Measurements from ENCODE around the gene RETNLB.

Gene RETNLB

GRCh38 chr3:108722724-108723123, 34.5 kb downstream of the RETNLB start:
- no peaks in the 10 kb centered on the region for H3K9me3 ChIP-seq (ENCODE audit: insufficient read depth, low read length)
- no peaks in the 10 kb centered on the region for H3K36me3 ChIP-seq (ENCODE audit: low read length)
- H2AFZ ChIP-seq (ENCODE audit: low read depth, low read length, severe bottlenecking), result no peak overlapping the region
- H3K4me2 ChIP-seq (ENCODE audit: low read depth, low read length, poor library complexity, severe bottlenecking), result no peak overlapping the region
- no peaks in the 10 kb centered on the region for H4K20me1 ChIP-seq (ENCODE audit: low read depth, low read length)
- H3K9ac ChIP-seq (ENCODE audit: low read length), result no peak overlapping the region
- no peaks in the 10 kb centered on the region for H3K27me3 ChIP-seq (ENCODE audit: low read length)
- no peaks in the 10 kb centered on the region for H3K9me2 ChIP-seq (replicated peaks; ENCODE audit: insufficient read depth, low read length)
- no peaks in the 10 kb centered on the region for H3K79me2 ChIP-seq (ENCODE audit: insufficient read depth, low read length)
- no peak overlapping the region for H3K27ac ChIP-seq (ENCODE audit: low read depth, low read length)
- H3K4me3 ChIP-seq (ENCODE audit: insufficient read depth, low read length, poor library complexity, severe bottlenecking), result no peak overlapping the region
- H3F3A ChIP-seq (ENCODE audit: insufficient read depth), result no peaks in the 10 kb centered on the region
- TF ChIP-seq EZH2phosphoT487 (conservative IDR thresholded peaks at IDR 0.05; ENCODE audit: low read length), result no peak
- TF ChIP-seq, protein P1, sequence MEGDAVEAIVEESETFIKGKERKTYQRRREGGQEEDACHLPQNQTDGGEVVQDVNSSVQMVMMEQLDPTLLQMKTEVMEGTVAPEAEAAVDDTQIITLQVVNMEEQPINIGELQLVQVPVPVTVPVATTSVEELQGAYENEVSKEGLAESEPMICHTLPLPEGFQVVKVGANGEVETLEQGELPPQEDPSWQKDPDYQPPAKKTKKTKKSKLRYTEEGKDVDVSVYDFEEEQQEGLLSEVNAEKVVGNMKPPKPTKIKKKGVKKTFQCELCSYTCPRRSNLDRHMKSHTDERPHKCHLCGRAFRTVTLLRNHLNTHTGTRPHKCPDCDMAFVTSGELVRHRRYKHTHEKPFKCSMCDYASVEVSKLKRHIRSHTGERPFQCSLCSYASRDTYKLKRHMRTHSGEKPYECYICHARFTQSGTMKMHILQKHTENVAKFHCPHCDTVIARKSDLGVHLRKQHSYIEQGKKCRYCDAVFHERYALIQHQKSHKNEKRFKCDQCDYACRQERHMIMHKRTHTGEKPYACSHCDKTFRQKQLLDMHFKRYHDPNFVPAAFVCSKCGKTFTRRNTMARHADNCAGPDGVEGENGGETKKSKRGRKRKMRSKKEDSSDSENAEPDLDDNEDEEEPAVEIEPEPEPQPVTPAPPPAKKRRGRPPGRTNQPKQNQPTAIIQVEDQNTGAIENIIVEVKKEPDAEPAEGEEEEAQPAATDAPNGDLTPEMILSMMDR (IDR thresholded peaks at IDR 0.05; ENCODE audit: insufficient read depth, low read length, poor library complexity, severe bottlenecking), result no peak

DNA sequence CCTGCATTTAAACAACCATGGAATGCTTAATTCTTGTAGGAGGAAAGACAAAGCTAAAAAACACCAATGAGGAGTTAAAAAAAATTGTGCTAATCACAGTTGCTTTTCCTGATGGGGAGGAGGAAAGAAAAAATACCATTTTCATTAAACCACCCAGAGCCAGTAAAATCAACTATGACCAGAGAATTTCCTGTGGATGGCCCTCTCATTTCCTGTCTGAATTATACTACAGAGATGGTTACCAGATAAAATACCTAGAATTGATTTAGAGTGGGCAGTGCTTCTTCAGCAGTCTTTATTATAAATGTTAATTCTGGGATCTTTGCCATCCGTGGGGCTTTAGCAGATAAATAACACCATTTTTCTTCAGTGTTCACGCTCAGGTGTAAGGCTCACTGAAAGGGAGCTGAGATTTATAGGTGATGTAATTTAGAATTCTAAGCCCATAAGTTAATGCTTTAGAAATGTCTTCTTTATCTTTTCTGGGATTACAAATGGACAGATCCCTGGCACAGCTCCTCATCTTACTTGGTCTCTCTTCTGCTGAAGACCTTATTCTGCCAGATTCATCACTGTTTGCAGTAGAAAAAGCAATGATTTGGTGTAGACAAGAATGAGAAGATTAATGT, 37.9 kb downstream of the RETNLB start:
- H3K9me2 ChIP-seq (replicated peaks; ENCODE audit: insufficient read depth, low read length), result no peaks in the 10 kb centered on the region
- H3K27me3 ChIP-seq (ENCODE audit: low read length), result no peaks in the 10 kb centered on the region
- H3K4me3 ChIP-seq (ENCODE audit: insufficient read depth, low read length, poor library complexity, severe bottlenecking), result no peak overlapping the region
- H3K9me3 ChIP-seq (ENCODE audit: insufficient read depth, low read length), result no peaks in the 10 kb centered on the region
- no peak overlapping the region for H2AFZ ChIP-seq (ENCODE audit: low read depth, low read length, severe bottlenecking)
- no peaks in the 10 kb centered on the region for H4K20me1 ChIP-seq (ENCODE audit: low read depth, low read length)
- no peaks in the 10 kb centered on the region for H3F3A ChIP-seq (ENCODE audit: insufficient read depth)
- no peaks in the 10 kb centered on the region for H3K36me3 ChIP-seq (ENCODE audit: low read length)
- H3K4me2 ChIP-seq (ENCODE audit: low read depth, low read length, poor library complexity, severe bottlenecking), result no peak overlapping the region
- H3K79me2 ChIP-seq (ENCODE audit: insufficient read depth, low read length), result no peaks in the 10 kb centered on the region
- no peak overlapping the region for H3K9ac ChIP-seq (ENCODE audit: low read length)
- no peak for TF ChIP-seq EZH2phosphoT487 (conservative IDR thresholded peaks at IDR 0.05; ENCODE audit: low read length)
- TF ChIP-seq, protein P1 (IDR thresholded peaks at IDR 0.05; ENCODE audit: insufficient read depth, low read length, poor library complexity, severe bottlenecking), result no peak
- H3K27ac ChIP-seq (ENCODE audit: low read depth, low read length), result no peak overlapping the region

DNA sequence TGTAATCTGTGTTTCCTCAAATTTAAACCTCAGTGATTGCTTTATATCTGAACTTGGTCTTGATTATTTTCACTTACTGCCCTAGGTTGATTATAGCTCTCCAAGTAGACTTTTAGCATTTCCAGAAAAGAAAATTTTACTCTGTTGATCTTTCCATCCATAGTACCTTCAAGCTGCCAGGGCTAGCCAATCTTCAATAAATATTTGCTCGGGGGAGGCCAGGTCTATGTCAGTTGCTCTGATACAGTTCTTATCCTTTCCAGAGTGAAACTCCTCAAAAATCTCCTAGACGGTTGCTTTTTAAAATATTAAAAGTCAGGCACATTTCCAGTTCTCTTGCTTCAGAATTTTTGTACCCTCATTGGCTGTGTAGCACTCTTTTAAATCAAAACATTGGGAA, 38.8 kb downstream of the RETNLB start:
- TF ChIP-seq, protein P1 (IDR thresholded peaks at IDR 0.05; ENCODE audit: insufficient read depth, low read length, poor library complexity, severe bottlenecking), result no peak
- no peak for TF ChIP-seq EZH2phosphoT487 (conservative IDR thresholded peaks at IDR 0.05; ENCODE audit: low read length)
- Histone ChIP-seq H3K4me2 (ENCODE audit: low read depth, low read length, poor library complexity, severe bottlenecking) (no peak overlapping the region), H3K4me3 (ENCODE audit: insufficient read depth, low read length, poor library complexity, severe bottlenecking) (no peak overlapping the region), H3F3A (ENCODE audit: insufficient read depth) (no peaks in the 10 kb centered on the region), H3K79me2 (ENCODE audit: insufficient read depth, low read length) (no peaks in the 10 kb centered on the region), H3K36me3 (ENCODE audit: low read length) (no peaks in the 10 kb centered on the region), H4K20me1 (ENCODE audit: low read depth, low read length) (no peaks in the 10 kb centered on the region), H2AFZ (ENCODE audit: low read depth, low read length, severe bottlenecking) (no peak overlapping the region), H3K9me2 (replicated peaks; ENCODE audit: insufficient read depth, low read length) (no peaks in the 10 kb centered on the region), H3K27me3 (ENCODE audit: low read length) (no peaks in the 10 kb centered on the region), H3K9ac (ENCODE audit: low read length) (no peak overlapping the region), H3K27ac (ENCODE audit: low read depth, low read length) (no peak overlapping the region), H3K9me3 (ENCODE audit: insufficient read depth, low read length) (no peaks in the 10 kb centered on the region)
